ENCODE data around the gene CATSPERD. TPM values are rescaled to one million over a fixed set of nuclear protein-coding genes. Genes with fewer than 3 reads are reported as not detected.

CATSPERD gene
- total and polyA plus RNA-seq, 3 experiments from 2014 or later, result not detected

DNA sequence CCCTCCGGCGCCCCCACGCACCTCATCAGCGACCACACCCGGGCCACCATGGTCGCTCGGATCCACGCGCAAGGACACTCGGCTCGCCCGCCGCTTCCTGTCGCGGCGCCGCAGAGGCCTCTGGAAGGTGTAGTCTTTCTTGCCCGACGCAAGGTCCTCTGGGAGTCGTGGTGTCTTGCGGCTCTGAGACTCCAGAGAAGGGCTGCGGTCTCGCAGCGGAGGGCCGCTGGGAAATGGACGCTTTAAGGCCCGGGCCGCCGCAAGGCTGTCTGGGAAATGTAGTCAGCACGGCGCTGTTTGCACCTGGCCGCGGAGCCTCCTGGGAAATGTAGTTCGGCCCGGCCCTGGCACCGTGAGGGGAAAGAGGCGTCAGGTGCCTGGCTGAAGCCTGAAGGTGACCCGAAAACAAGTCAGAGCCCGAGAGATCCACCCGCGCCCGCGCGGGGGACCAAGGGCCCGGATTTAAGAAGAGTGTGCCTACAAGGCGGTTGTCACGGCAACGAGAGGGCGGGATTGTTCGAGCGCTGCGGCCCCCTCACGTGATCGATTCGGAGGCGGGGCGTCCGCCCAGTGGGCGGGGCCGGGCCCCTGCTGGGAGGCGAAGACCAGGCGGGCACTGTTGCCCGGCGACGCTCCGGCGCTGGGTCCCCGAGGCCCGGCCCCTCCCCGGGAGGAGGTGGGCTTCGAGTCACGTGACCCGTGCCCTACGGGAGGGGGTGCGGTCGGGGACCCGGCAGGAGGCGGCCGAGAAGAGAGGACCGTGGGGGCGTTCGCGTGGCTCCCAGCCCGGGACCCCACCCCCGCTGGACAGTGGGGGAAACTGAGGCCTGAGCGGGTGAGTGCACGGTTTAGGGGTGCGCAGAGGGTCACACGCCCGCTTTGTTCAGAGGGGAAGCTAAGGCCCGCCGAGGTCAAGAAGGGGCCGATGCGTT, 39.7 kb upstream of the CATSPERD start, which contains the start of the genes HSD11B1L and MICOS13:
Gene HSD11B1L, plus strand, starts transcription at position 591 of the 932 bp plus-strand sequence. CDS start 3,806 bp downstream, outside the sequence.
Gene MICOS13, minus strand, starts transcription at position 80 of the 932 bp plus-strand sequence. Its CDS starts 30 bp downstream, at position 50.
- peak; percentile 96 to 99 (median 99) for DNase-seq
- H3K4me3 Mint-ChIP-seq, result peak within 1 kb of the TSS; percentile 85 to 97 (median 92)
- H3K27ac ChIP-seq (ENCODE audit: low read depth, low read length), result peak within 1 kb of the TSS; percentile 98
- peak within 1 kb of the TSS; percentile 88 to 100 (median 100) for H3K27ac Mint-ChIP-seq
- no peaks in the 10 kb centered on the region for H3K9me3 Mint-ChIP-seq
- H3K4me1 ChIP-seq (ENCODE audit: insufficient read depth, low read length), result peaks cover 21% of the 10 kb centered on the region
- H3K9me3 ChIP-seq (ENCODE audit: low read length), result no peaks in the 10 kb centered on the region
- ChIA-PET POLR2A (interaction anchor here (1.7 kb wide), 1 partner anchor 10 kb away, joined by 4 read pairs; no protein-coding TSS in a partner anchor), CTCF (interaction anchor here (1.1 kb wide), 1 partner anchor 9 kb away, joined by 4 read pairs; the partner anchor contains the start of gene RPL36)
- H3K27me3 ChIP-seq (ENCODE audit: insufficient read depth, low read length, poor library complexity, severe bottlenecking), result no peaks in the 10 kb centered on the region
- peak within 1 kb of the TSS; percentile 99 for H3K4me3 ChIP-seq (ENCODE audit: low read length)
- no peaks in the 10 kb centered on the region for H3K36me3 ChIP-seq (ENCODE audit: insufficient read depth, low read length)
- peaks cover 0 to 2% of the 10 kb centered on the region in 2 donors for H3K27me3 Mint-ChIP-seq
- peaks cover 0 to 11% (median 0%) of the 10 kb centered on the region in 3 donors for H3K36me3 Mint-ChIP-seq
- peaks cover 18 to 31% (median 31%) of the 10 kb centered on the region in 3 donors for H3K4me1 Mint-ChIP-seq

DNA sequence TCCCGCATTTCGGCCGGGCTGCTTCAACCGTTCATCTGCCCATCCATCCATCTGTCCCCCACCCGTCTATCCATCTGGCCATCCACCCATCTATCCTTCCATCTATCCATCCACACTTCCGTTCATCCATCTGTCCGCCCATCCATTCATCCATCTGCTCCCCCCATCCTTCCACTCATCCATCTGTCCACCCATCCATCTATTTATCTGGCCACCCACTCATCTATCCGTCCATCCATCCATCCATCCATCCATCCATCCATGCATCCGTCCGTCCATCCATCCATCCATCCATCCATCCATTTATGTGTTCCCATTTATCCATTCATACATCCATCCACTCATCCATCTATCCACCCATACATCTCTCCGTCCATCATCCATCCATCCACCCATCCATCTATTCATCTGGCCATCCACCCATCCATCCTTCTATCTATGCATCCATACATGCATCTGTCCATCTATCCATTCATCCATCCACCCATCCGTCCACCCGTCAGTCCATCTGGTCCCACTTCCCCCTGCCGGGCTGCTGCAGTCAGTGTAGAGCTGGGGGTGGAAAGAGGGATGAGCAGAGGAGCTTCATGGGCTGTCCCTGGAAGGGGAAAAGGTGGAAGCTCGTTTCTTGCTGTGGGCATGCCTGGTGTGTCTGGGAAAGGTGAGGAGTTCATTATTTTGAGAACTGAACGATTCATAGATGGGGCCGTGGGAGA, 38.9 kb upstream of the CATSPERD start:
- H3K9me3 ChIP-seq (ENCODE audit: low read length), result no peaks in the 10 kb centered on the region
- DNase-seq, result no peak
- H3K36me3 ChIP-seq (ENCODE audit: insufficient read depth, low read length), result no peaks in the 10 kb centered on the region
- Mint-ChIP-seq H3K4me3 (peak overlapping the region; percentile 64 to 96 (median 79)), H3K4me1 (peaks cover 21 to 40% (median 35%) of the 10 kb centered on the region in 3 donors), H3K36me3 (peaks cover 0 to 11% (median 0%) of the 10 kb centered on the region in 3 donors), H3K27me3 (peaks cover 0 to 2% of the 10 kb centered on the region in 2 donors), H3K9me3 (no peaks in the 10 kb centered on the region), H3K27ac (peak overlapping the region; percentile 0 to 96 (median 80))
- H3K4me1 ChIP-seq (ENCODE audit: insufficient read depth, low read length), result peaks cover 21% of the 10 kb centered on the region
- ChIA-PET CTCF (interaction anchor here (1.0 kb wide), 1 partner anchor 59 kb away, joined by 3 read pairs; the partner anchor contains the start of genes SAFB and SAFB2), POLR2A (interaction anchor here (1.7 kb wide), 1 partner anchor 10 kb away, joined by 4 read pairs; no protein-coding TSS in a partner anchor)
- H3K27ac ChIP-seq (ENCODE audit: low read depth, low read length), result no peak overlapping the region
- H3K27me3 ChIP-seq (ENCODE audit: insufficient read depth, low read length, poor library complexity, severe bottlenecking), result no peaks in the 10 kb centered on the region
- H3K4me3 ChIP-seq (ENCODE audit: low read length), result peak overlapping the region; percentile 99

DNA sequence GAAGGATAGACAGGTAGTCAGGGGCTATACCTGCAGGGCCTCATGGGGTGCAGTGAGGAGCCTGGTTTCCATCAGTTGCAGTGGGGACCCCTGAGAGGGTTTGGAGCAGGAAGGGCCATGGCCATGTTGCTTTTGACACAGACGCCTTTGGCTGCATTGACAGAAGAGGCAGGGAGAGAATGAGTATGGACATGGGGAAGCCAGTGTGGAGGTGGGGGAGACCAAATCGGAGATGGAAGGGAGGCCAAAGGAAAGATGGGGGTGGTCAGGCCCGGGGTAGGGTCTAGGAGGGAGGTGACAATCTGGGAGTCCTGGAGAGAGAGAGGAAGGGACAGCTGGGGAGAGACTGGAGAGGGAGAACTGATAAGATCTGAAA, 38.3 kb upstream of the CATSPERD start:
- Mint-ChIP-seq H3K27ac (peak overlapping the region in 7 of 8 donors; percentile 37 to 96 (median 83)), H3K4me1 (peaks cover 22 to 45% (median 37%) of the 10 kb centered on the region in 3 donors), H3K27me3 (peaks cover 0 to 2% of the 10 kb centered on the region in 2 donors), H3K36me3 (peaks cover 0 to 11% (median 0%) of the 10 kb centered on the region in 3 donors), H3K4me3 (peak overlapping the region; percentile 58 to 96 (median 78)), H3K9me3 (no peaks in the 10 kb centered on the region)
- DNase-seq, result no peak
- Histone ChIP-seq H3K4me1 (ENCODE audit: insufficient read depth, low read length) (peaks cover 21% of the 10 kb centered on the region), H3K36me3 (ENCODE audit: insufficient read depth, low read length) (no peaks in the 10 kb centered on the region), H3K4me3 (ENCODE audit: low read length) (no peak overlapping the region), H3K9me3 (ENCODE audit: low read length) (no peaks in the 10 kb centered on the region), H3K27ac (ENCODE audit: low read depth, low read length) (no peak overlapping the region), H3K27me3 (ENCODE audit: insufficient read depth, low read length, poor library complexity, severe bottlenecking) (no peaks in the 10 kb centered on the region)
- POLR2A ChIA-PET, result interaction anchor here (1.7 kb wide), 1 partner anchor 9 kb away, joined by 4 read pairs; no protein-coding TSS in a partner anchor
- CTCF ChIA-PET, result interaction anchor here (1.0 kb wide), 1 partner anchor 59 kb away, joined by 3 read pairs; the partner anchor contains the start of genes SAFB and SAFB2

DNA sequence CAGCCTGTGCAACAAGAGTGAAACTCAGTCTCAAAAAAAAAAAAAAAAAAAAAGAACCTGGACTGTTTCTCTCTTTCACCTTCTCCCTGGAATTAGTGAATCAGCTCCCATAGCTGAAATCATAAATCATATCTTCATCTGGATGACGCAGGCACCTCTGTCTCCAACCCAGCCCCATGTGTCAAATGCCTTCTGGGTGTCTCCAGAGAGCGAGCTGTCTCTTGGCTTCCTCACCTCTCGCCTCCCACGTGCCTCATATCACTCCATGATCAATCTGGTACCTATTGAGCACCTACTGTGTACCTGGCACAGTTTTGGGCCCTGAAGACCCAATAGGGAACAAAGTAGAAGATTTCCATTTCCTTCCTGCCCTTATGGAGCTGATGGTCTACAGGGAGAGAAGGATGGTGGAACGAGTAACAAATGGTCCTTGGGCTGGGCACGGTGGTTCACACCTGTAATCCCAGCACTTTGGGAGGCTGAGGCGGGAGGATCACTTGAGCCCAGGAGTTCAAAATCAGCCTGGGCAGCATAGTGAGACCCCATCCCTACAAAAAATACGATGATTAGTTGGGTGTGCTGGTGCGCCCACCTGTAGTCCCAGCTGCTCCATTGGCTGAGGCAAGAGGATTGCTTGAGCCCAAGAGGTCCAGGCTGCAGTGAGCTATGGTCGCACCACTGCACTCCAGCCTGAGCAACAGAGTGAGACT, 37.1 kb upstream of the CATSPERD start:
- CTCF ChIA-PET, result no interaction called here
- H3K36me3 Mint-ChIP-seq, result peaks cover 0 to 11% (median 0%) of the 10 kb centered on the region in 3 donors
- H3K36me3 ChIP-seq (ENCODE audit: insufficient read depth, low read length), result no peaks in the 10 kb centered on the region
- no peaks in the 10 kb centered on the region for H3K9me3 Mint-ChIP-seq
- no peak overlapping the region for H3K4me3 ChIP-seq (ENCODE audit: low read length)
- no peaks in the 10 kb centered on the region for H3K27me3 ChIP-seq (ENCODE audit: insufficient read depth, low read length, poor library complexity, severe bottlenecking)
- H3K27me3 Mint-ChIP-seq, result peaks cover 0 to 2% of the 10 kb centered on the region in 2 donors
- H3K27ac ChIP-seq (ENCODE audit: low read depth, low read length), result no peak overlapping the region
- H3K27ac Mint-ChIP-seq, result peak overlapping the region in 4 of 8 donors; percentile 29 to 86 (median 48)
- peaks cover 27% of the 10 kb centered on the region for H3K4me1 ChIP-seq (ENCODE audit: insufficient read depth, low read length)
- peak overlapping the region in 5 of 7 donors; percentile 47 to 85 (median 61) for H3K4me3 Mint-ChIP-seq
- H3K9me3 ChIP-seq (ENCODE audit: low read length), result no peaks in the 10 kb centered on the region
- POLR2A ChIA-PET, result interaction anchor here (0.7 kb wide), 1 partner anchor 60 kb away, joined by 8 read pairs; no protein-coding TSS in a partner anchor
- peaks cover 24 to 50% (median 37%) of the 10 kb centered on the region in 3 donors for H3K4me1 Mint-ChIP-seq
- no peak for DNase-seq

DNA sequence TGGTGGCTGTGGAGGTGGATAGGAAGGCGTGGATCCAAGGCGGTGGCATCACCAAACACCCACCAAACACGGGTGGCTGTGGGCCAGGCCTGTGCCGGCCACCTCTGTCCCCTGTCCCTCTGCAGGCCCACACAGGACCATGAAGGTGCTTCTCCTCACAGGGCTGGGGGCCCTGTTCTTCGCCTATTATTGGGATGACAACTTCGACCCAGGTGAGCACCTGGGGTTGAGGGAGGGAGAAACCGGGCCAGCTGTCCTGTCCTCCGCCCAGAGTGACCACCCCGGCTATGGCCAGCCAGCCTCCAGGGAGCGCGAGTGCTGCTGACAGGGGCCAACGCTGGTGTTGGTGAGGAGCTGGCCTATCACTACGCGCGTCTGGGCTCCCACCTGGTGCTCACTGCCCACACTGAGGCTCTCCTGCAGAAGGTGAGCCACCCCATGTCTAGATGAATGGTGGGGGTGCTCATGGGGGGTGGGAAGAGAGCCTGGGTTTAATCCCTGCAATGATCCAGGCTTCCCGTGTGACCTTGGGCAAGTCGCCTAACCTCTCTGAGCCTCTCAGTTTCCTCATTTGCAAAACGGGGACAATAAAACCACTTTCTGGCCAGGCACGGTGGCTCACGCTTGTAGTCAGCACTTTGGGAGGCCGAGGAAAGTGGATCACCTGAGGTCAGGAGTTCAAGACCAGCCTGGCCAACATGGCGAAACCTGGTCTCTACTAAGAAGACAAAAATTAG, 35.6 kb upstream of the CATSPERD start:
- peak overlapping the region in 1 of 8 donors; percentile 86 for H3K27ac Mint-ChIP-seq
- H3K4me3 Mint-ChIP-seq, result peak overlapping the region in 1 of 7 donors; percentile 65
- no peaks in the 10 kb centered on the region for H3K9me3 Mint-ChIP-seq
- peaks cover 0 to 8% (median 0%) of the 10 kb centered on the region in 3 donors for H3K36me3 Mint-ChIP-seq
- H3K4me1 Mint-ChIP-seq, result peaks cover 24 to 48% (median 31%) of the 10 kb centered on the region in 3 donors
- H3K27me3 ChIP-seq (ENCODE audit: insufficient read depth, low read length, poor library complexity, severe bottlenecking), result no peaks in the 10 kb centered on the region
- DNase-seq, result no peak
- no peak overlapping the region for H3K27ac ChIP-seq (ENCODE audit: low read depth, low read length)
- no peaks in the 10 kb centered on the region for H3K9me3 ChIP-seq (ENCODE audit: low read length)
- ChIA-PET POLR2A (no interaction called here), CTCF (no interaction called here)
- no peak overlapping the region for H3K4me3 ChIP-seq (ENCODE audit: low read length)
- H3K27me3 Mint-ChIP-seq, result peaks cover 0 to 2% of the 10 kb centered on the region in 2 donors
- H3K36me3 ChIP-seq (ENCODE audit: insufficient read depth, low read length), result no peaks in the 10 kb centered on the region
- H3K4me1 ChIP-seq (ENCODE audit: insufficient read depth, low read length), result peaks cover 18% of the 10 kb centered on the region

DNA sequence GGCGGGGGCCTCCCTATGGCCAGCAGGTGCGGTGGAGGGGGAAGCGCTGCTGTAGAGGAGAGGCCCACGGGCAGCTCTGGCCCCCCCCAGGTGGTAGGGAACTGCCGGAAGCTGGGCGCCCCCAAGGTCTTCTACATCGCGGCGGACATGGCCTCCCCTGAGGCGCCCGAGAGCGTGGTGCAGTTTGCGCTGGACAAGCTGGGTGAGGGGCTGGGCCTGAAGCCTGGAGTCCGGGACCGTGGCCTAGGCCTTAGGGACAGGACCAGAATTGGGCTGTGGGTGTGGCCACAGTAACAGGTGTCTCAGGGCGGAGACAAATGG, 34.2 kb upstream of the CATSPERD start:
- CTCF ChIA-PET, result interaction anchor here (0.7 to 4.7 kb wide), 4 partner anchors 30 to 218 kb away, joined by 3 to 35 read pairs (median 8); partner anchors contain the start of genes CATSPERD, LONP1, SAFB and SAFB2

More for the DNA sequence above, 34.2 kb upstream of the CATSPERD start:
- Histone ChIP-seq H3K27me3 (ENCODE audit: insufficient read depth, low read length, poor library complexity, severe bottlenecking) (no peaks in the 10 kb centered on the region), H3K27ac (ENCODE audit: low read depth, low read length) (no peak overlapping the region), H3K36me3 (ENCODE audit: insufficient read depth, low read length) (no peaks in the 10 kb centered on the region), H3K4me3 (ENCODE audit: low read length) (peak overlapping the region; percentile 56), H3K4me1 (ENCODE audit: insufficient read depth, low read length) (peaks cover 19% of the 10 kb centered on the region), H3K9me3 (ENCODE audit: low read length) (no peaks in the 10 kb centered on the region)
- peaks cover 0 to 13% (median 0%) of the 10 kb centered on the region in 3 donors for H3K36me3 Mint-ChIP-seq
- POLR2A ChIA-PET, result interaction anchor here (0.8 to 2.5 kb wide), 4 partner anchors 29 to 895 kb away, joined by 3 to 15 read pairs (median 9); partner anchors contain the start of genes FEM1A, SAFB and SAFB2
- H3K27ac Mint-ChIP-seq, result peak overlapping the region; percentile 79 to 95 (median 88)
- no peak for DNase-seq
- H3K27me3 Mint-ChIP-seq, result peaks cover 0 to 2% of the 10 kb centered on the region in 2 donors
- H3K9me3 Mint-ChIP-seq, result no peaks in the 10 kb centered on the region
- H3K4me3 Mint-ChIP-seq, result peak overlapping the region; percentile 80 to 95 (median 85)
- H3K4me1 Mint-ChIP-seq, result peaks cover 30 to 51% (median 31%) of the 10 kb centered on the region in 3 donors

Measured in CD8-positive, alpha-beta memory T cell (primary cell).